SK-N-SH treated with all-trans-retinoic acid at 6 μM for 48 hours (cell line): ENCODE measurements around the gene PHLDB1.

Experiments used
- BACH2 ChIP-seq: fragments of 250-450 bp; sonication (Bioruptor Pico); IDR thresholded peaks from 2 replicates; pipeline ENCODE4 v1.9.0; 2021; ENCODE audit warnings: mild to moderate bottlenecking, borderline replicate concordance
- ESRRG ChIP-seq: fragments of 250-450 bp; sonication (Bioruptor Pico); IDR thresholded peaks from 2 replicates; pipeline ENCODE4 v1.6.1; 2021; ENCODE audit warnings: mild to moderate bottlenecking
- GLIS3 ChIP-seq: fragments of 250-450 bp; sonication (Bioruptor Pico); IDR thresholded peaks from 2 replicates; pipeline ENCODE4 v1.5.0; 2020; ENCODE audit warnings: mild to moderate bottlenecking, moderate library complexity
- OSR1 ChIP-seq: fragments of 250-450 bp; sonication (Bioruptor Pico); IDR thresholded peaks from 2 replicates; pipeline ENCODE4 v1.8.0; 2022; ENCODE audit warnings: moderate library complexity, mild to moderate bottlenecking, inconsistent platforms
- PPARA ChIP-seq: fragments of 250-450 bp; sonication (Bioruptor Pico); IDR thresholded peaks from 2 replicates; pipeline ENCODE4 v1.5.0; 2020; ENCODE audit warnings: mild to moderate bottlenecking, borderline replicate concordance
- RARB ChIP-seq: fragments of 250-450 bp; sonication (Bioruptor Pico); IDR thresholded peaks from 2 replicates; pipeline ENCODE4 v1.8.0; 2021; ENCODE audit warnings: mild to moderate bottlenecking, moderate library complexity
- SNAI2 ChIP-seq: fragments of 250-450 bp; sonication (Bioruptor Pico); IDR thresholded peaks from 2 replicates; pipeline ENCODE4 v1.5.0; 2020; ENCODE audit warnings: mild to moderate bottlenecking, moderate library complexity
- TCF4 ChIP-seq: fragments of 250-450 bp; sonication (Bioruptor Pico); IDR thresholded peaks from 2 replicates; pipeline ENCODE4 v1.8.0; 2021; ENCODE audit warnings: mild to moderate bottlenecking, moderate library complexity, borderline replicate concordance
- TOX ChIP-seq: fragments of 250-450 bp; sonication (Bioruptor Pico); IDR thresholded peaks from 2 replicates; pipeline ENCODE4 v1.8.0; 2021; ENCODE audit warnings: mild to moderate bottlenecking, moderate library complexity, borderline replicate concordance
- ZNF70 ChIP-seq: fragments of 450-650 bp; formaldehyde crosslinking; IDR thresholded peaks from 2 replicates; pipeline ENCODE4 v1.5.0; 2020; ENCODE audit warnings: mild to moderate bottlenecking, moderate library complexity
- ZNF8 ChIP-seq: fragments of 450-650 bp; formaldehyde crosslinking; IDR thresholded peaks from 2 replicates; pipeline ENCODE4 v1.5.0; 2020; ENCODE audit warnings: mild to moderate bottlenecking, moderate library complexity
- TF ChIP-seq, protein P1 (sequence below): fragments of 250-450 bp; sonication (Bioruptor Pico); IDR thresholded peaks from 2 replicates; pipeline ENCODE4 v1.5.1; 2020; ENCODE audit warnings: low read depth, mild to moderate bottlenecking, moderate library complexity
- TF ChIP-seq, protein P2 (sequence below): fragments of 250-450 bp; sonication (Bioruptor Pico); IDR thresholded peaks from 2 replicates; pipeline ENCODE4 v1.8.0; 2020; ENCODE audit warnings: mild to moderate bottlenecking, moderate library complexity, borderline replicate concordance

DNA sequence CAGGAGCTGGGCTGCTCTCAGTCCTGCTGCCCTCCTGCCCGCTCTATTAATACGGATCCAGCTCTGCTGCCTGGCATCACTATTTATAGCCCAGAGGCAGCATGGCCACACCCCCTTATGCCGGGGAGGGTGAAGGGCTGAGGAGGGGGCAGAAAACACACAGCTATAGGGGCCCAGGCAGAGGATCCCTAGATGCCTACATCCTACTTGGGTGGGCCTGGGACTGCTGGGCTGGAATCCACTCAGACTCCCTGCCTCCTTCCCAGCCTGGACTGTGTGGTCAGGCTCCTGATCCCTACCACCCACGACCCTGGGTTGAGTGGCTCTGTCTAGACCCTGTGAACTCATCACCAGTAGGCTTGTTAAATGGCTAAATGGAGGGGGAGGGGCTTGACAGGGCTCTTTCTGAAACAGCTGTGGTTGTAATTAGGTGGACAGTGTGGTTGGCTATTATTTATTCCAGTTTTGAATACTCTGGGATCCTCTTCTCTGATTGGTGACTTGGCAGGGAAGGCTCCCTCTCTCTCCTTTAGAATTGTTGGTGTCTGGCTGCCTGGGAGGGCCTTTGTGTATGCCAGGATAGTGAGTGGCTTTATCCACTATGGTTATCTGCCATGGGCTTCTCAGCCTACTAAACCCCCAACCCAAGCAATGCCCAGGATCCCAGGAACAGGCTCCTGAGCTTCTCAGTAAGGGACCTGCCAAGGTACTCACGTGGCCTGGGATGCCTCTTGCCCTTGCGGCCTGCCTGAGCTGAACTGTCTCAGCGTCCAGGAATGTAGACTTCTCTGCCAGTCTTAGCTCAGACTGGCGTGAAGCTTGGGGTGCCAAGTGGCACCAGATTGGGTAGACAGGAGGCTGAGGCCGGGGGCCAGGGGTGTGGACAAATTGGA is 15.2 kb downstream of the PHLDB1 start:
- no peak for TF ChIP-seq ZNF8 (CRISPR knock-in tag)
- no peak for TF ChIP-seq GLIS3 (CRISPR knock-in tag)
- TF ChIP-seq, protein P1, sequence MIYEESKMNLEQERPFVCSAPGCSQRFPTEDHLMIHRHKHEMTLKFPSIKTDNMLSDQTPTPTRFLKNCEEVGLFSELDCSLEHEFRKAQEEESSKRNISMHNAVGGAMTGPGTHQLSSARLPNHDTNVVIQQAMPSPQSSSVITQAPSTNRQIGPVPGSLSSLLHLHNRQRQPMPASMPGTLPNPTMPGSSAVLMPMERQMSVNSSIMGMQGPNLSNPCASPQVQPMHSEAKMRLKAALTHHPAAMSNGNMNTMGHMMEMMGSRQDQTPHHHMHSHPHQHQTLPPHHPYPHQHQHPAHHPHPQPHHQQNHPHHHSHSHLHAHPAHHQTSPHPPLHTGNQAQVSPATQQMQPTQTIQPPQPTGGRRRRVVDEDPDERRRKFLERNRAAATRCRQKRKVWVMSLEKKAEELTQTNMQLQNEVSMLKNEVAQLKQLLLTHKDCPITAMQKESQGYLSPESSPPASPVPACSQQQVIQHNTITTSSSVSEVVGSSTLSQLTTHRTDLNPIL, result no peak
- no peak for TF ChIP-seq PPARA
- TF ChIP-seq ESRRG, result no peak
- TF ChIP-seq OSR1, result no peak
- TF ChIP-seq ZNF70 (CRISPR knock-in tag), result no peak
- TF ChIP-seq, protein P2, sequence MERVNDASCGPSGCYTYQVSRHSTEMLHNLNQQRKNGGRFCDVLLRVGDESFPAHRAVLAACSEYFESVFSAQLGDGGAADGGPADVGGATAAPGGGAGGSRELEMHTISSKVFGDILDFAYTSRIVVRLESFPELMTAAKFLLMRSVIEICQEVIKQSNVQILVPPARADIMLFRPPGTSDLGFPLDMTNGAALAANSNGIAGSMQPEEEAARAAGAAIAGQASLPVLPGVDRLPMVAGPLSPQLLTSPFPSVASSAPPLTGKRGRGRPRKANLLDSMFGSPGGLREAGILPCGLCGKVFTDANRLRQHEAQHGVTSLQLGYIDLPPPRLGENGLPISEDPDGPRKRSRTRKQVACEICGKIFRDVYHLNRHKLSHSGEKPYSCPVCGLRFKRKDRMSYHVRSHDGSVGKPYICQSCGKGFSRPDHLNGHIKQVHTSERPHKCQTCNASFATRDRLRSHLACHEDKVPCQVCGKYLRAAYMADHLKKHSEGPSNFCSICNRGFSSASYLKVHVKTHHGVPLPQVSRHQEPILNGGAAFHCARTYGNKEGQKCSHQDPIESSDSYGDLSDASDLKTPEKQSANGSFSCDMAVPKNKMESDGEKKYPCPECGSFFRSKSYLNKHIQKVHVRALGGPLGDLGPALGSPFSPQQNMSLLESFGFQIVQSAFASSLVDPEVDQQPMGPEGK, result no peak
- no peak for TF ChIP-seq BACH2 (CRISPR knock-in tag)
- TF ChIP-seq RARB (CRISPR knock-in tag), result no peak
- no peak for TF ChIP-seq SNAI2
- TF ChIP-seq TOX (CRISPR knock-in tag), result no peak
- no peak for TF ChIP-seq TCF4 (CRISPR knock-in tag)
